ENCODE measurements around the gene KLF7. TPM values are rescaled to one million over a fixed set of nuclear protein-coding genes. Genes with fewer than 3 reads are reported as not detected.

The KLF7 gene
- total and polyA plus RNA-seq, 8 donors = 14.8 to 41.8 (median 18.2) TPM

GRCh38 chr2:207143215-207144172, 22.3 kb downstream of the KLF7 start:
- peaks cover 30 to 97% of the 10 kb centered on the region in 2 donors for H3K4me1 ChIP-seq
- no peaks in the 10 kb centered on the region for H3K9me3 ChIP-seq
- ATAC-seq (peak; percentile 74), DNase-seq (peak in 3 of 4 donors; percentile 45 to 77 (median 71))
- intact Hi-C loops (cut with DNase I) = no loop called here
- H3K27ac ChIP-seq = peak overlapping the region; percentile 92 to 94
- H3K4me3 ChIP-seq = peak overlapping the region in 1 of 2 donors; percentile 3
- no peaks in the 10 kb centered on the region for H3K27me3 ChIP-seq
- H3K36me3 ChIP-seq = peaks cover 0 to 8% of the 10 kb centered on the region in 2 donors
- no peak for TF ChIP-seq CTCF (IDR thresholded peaks at IDR 0.05)

DNA sequence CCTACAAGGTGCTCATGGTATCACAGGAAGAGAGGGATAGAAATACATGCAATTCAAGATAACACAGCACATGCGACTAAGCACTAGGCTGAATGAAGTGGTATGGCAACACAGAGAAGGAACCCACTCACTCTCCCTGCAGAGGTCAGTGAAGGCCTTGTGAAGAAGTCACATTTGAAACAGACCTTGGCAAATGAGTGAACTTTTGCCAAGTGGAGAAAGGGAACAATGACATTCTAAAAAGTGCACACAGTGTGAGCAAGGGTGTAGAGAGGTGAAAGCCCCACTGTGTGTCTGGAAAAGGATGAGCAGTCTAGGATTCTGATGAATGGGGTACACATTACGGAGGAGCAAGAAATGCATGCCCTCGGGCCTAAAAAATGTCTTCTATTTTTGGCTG, 23.3 kb downstream of the KLF7 start:
- DNase-seq (no peak), ATAC-seq (peak; percentile 60)
- no peaks in the 10 kb centered on the region for H3K27me3 ChIP-seq
- TF ChIP-seq CTCF (IDR thresholded peaks at IDR 0.05) = no peak
- H3K27ac ChIP-seq = peak overlapping the region; percentile 92 to 94
- peaks cover 25 to 96% of the 10 kb centered on the region in 2 donors for H3K4me1 ChIP-seq
- no peak overlapping the region for H3K4me3 ChIP-seq
- intact Hi-C loops (cut with DNase I) = no loop called here
- no peaks in the 10 kb centered on the region for H3K9me3 ChIP-seq
- H3K36me3 ChIP-seq = peaks cover 0 to 4% of the 10 kb centered on the region in 2 donors

GRCh38 chr2:207141386-207141785, 24.4 kb downstream of the KLF7 start:
- Histone ChIP-seq H3K9me3 (no peaks in the 10 kb centered on the region), H3K36me3 (no peaks in the 10 kb centered on the region), H3K27ac (peak overlapping the region in 1 of 2 donors; percentile 94), H3K27me3 (no peaks in the 10 kb centered on the region), H3K4me1 (peaks cover 30 to 98% of the 10 kb centered on the region in 2 donors), H3K4me3 (no peak overlapping the region)
- no peak for ATAC-seq
- DNase-seq = no peak
- intact Hi-C loops (cut with DNase I) = no loop called here
- no peak for TF ChIP-seq CTCF (IDR thresholded peaks at IDR 0.05)

GRCh38 chr2:207140265-207140664, 25.5 kb downstream of the KLF7 start:
- TF ChIP-seq CTCF (IDR thresholded peaks at IDR 0.05) = no peak
- H3K27ac ChIP-seq = peak overlapping the region in 1 of 2 donors; percentile 94
- intact Hi-C loops (cut with DNase I) = no loop called here

DNA sequence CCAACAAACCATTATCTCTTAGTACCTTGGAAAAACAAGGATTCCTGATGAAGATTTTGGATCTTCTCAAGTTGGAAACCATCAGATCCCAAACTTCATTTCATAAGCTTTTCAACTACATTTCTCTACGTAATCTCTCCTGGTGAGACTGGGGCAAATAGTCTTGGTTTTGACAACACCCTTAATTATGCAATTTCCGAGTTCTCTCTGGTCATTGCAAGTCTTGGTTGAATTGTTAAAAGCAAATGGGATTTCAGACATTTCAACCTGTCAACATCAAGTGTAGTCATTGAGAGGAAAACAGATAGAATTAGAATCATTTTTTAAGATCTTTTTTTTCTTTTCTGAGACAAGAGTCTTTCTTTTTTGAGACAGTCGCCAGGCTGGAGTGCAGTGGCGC, 26.2 kb downstream of the KLF7 start:
- Histone ChIP-seq H3K36me3 (no peaks in the 10 kb centered on the region), H3K4me3 (no peak overlapping the region), H3K9me3 (no peaks in the 10 kb centered on the region), H3K27ac (peak overlapping the region in 1 of 2 donors; percentile 94), H3K4me1 (peaks cover 43 to 99% of the 10 kb centered on the region in 2 donors), H3K27me3 (no peaks in the 10 kb centered on the region)
- intact Hi-C loops (cut with DNase I) = no loop called here
- no peak for ATAC-seq
- no peak for TF ChIP-seq CTCF (IDR thresholded peaks at IDR 0.05)
- no peak for DNase-seq

More at GRCh38 chr2:207140265-207140664, 25.5 kb downstream of the KLF7 start:
- ATAC-seq (no peak), DNase-seq (no peak)
- H3K9me3 ChIP-seq = no peaks in the 10 kb centered on the region
- H3K27me3 ChIP-seq = no peaks in the 10 kb centered on the region
- peaks cover 39 to 98% of the 10 kb centered on the region in 2 donors for H3K4me1 ChIP-seq
- H3K36me3 ChIP-seq = no peaks in the 10 kb centered on the region
- no peak overlapping the region for H3K4me3 ChIP-seq

Measured in left lung (tissue), 10 donors.